GM19043 (cell line): ENCODE results near the gene MAML3.
"Not testable (repeated sequence)": the region's sequence is repeated elsewhere in the genome, so short reads cannot be mapped to it uniquely, and the experiment has no call there.

ENCODE experiments used
- ATAC-seq: cut with Tn5 transposase; IDR thresholded peaks from one replicate; pipeline ENCODE4 v1.9.1; 2021; ENCODE audit warnings: low read depth; ENCODE audit not compliant: unreplicated experiment

Gene MAML3

GRCh38 chr4:139719381-139720101 is 434.4 kb downstream of the MAML3 start:
- no peak for ATAC-seq

GRCh38 chr4:139718833-139719232 is 435.2 kb downstream of the MAML3 start:
- ATAC-seq: no peak

GRCh38 chr4:139718358-139718757 is 435.6 kb downstream of the MAML3 start:
- no peak for ATAC-seq

GRCh38 chr4:139715746-139716391 is 438.1 kb downstream of the MAML3 start:
- no peak for ATAC-seq

GRCh38 chr4:139712882-139713281 is 441.1 kb downstream of the MAML3 start:
- no peak for ATAC-seq

GRCh38 chr4:139711461-139711860 is 442.5 kb downstream of the MAML3 start:
- ATAC-seq: no peak

GRCh38 chr4:139710073-139710472 is 443.9 kb downstream of the MAML3 start:
- ATAC-seq: no peak

GRCh38 chr4:139709660-139710059 is 444.3 kb downstream of the MAML3 start:
- ATAC-seq: no peak

- no peak for ATAC-seq
These were observed 449.0 kb downstream of the MAML3 start for GRCh38 chr4:139704915-139705485.

- ATAC-seq: no peak
These were observed 453.4 kb downstream of the MAML3 start for GRCh38 chr4:139700568-139700967.

GRCh38 chr4:139698167-139698925 is 455.6 kb downstream of the MAML3 start:
- ATAC-seq: not testable (repeated sequence)

GRCh38 chr4:139696491-139696890 is 457.5 kb downstream of the MAML3 start:
- no peak for ATAC-seq

GRCh38 chr4:139694522-139695107 is 459.4 kb downstream of the MAML3 start:
- ATAC-seq: no peak

GRCh38 chr4:139692309-139693012 is 461.5 kb downstream of the MAML3 start:
- ATAC-seq: no peak

GRCh38 chr4:139690419-139690818 is 463.6 kb downstream of the MAML3 start:
- ATAC-seq: no peak

- no peak for ATAC-seq
These were observed 464.8 kb downstream of the MAML3 start for GRCh38 chr4:139689093-139689722.

GRCh38 chr4:139686988-139687387 is 467.0 kb downstream of the MAML3 start:
- no peak for ATAC-seq

GRCh38 chr4:139686130-139686529 is 467.9 kb downstream of the MAML3 start:
- ATAC-seq: no peak

GRCh38 chr4:139685180-139685579 is 468.8 kb downstream of the MAML3 start:
- no peak for ATAC-seq

- no peak for ATAC-seq
These were observed 469.6 kb downstream of the MAML3 start for GRCh38 chr4:139684351-139684750.
